ENCODE results near the gene PAFAH2. TPM values are rescaled to one million over a fixed set of nuclear protein-coding genes. Genes with fewer than 3 reads are reported as not detected.

The PAFAH2 gene
- total RNA-seq, 1 experiment from 2014 or later: 8.5 TPM

- POLR2A ChIA-PET: interaction anchor here (0.6 kb wide), 1 partner anchor 386 kb away, joined by 3 read pairs; no protein-coding TSS in a partner anchor
- no peaks in the 10 kb centered on the region for H3K36me3 ChIP-seq (ENCODE audit: control insufficient read depth, insufficient read depth, low read length)
- intact Hi-C loops (cut with micrococcal nuclease; ENCODE audit: unreplicated experiment): no loop called here
- no peak overlapping the region for H3K27ac ChIP-seq (ENCODE audit: low read length)
- no peak for TF ChIP-seq POLR2AphosphoS5 (IDR thresholded peaks at IDR 0.05; ENCODE audit: low read depth, low read length)
- no peak for TF ChIP-seq SIN3A (IDR thresholded peaks at IDR 0.05; ENCODE audit: borderline replicate concordance, insufficient read depth, low read depth, low read length)
- no peak for TF ChIP-seq TCF7L2 (IDR thresholded peaks at IDR 0.05; ENCODE audit: low read depth, low read length)
- no peak for TF ChIP-seq CTCF (IDR thresholded peaks at IDR 0.05)
- no peak for TF ChIP-seq REST (IDR thresholded peaks at IDR 0.05; ENCODE audit: insufficient read depth in 1 of 2, low read depth in 2 of 2, low read length in 1 of 2)
- DNase-seq (ENCODE audit: low read depth, low spot score) (no peak), ATAC-seq (peak; percentile 24; the same call in 1 of the 2 replicates)
- no TSS peak for BruUV-seq (replicated peaks)
- CTCF ChIA-PET: interaction anchor here (0.6 to 0.7 kb wide), 2 partner anchors 117 to 154 kb away, joined by 5 read pairs; no protein-coding TSS in a partner anchor
- peaks cover 5% of the 10 kb centered on the region; the same call in 1 of the 2 replicates for H3K4me1 ChIP-seq (ENCODE audit: control insufficient read depth, insufficient read depth, low read length)
- no peaks in the 10 kb centered on the region for H3K9me3 ChIP-seq (ENCODE audit: control insufficient read depth, insufficient read depth, low read depth, low read length)
- no peak overlapping the region for H3K4me3 ChIP-seq (ENCODE audit: low read depth in 2 of 2, low read length in 2 of 2)
- H3K27me3 ChIP-seq (ENCODE audit: control insufficient read depth, insufficient read depth, low read length): no peaks in the 10 kb centered on the region
- in situ Hi-C loops (cut with HindIII; ENCODE audit: low pct_unique_long_range_greater_than_20kb, low sequenced_read_pairs): no loop called here
These were observed 31.4 kb upstream of the PAFAH2 start for GRCh38 chr1:26029054-26029863.

DNA sequence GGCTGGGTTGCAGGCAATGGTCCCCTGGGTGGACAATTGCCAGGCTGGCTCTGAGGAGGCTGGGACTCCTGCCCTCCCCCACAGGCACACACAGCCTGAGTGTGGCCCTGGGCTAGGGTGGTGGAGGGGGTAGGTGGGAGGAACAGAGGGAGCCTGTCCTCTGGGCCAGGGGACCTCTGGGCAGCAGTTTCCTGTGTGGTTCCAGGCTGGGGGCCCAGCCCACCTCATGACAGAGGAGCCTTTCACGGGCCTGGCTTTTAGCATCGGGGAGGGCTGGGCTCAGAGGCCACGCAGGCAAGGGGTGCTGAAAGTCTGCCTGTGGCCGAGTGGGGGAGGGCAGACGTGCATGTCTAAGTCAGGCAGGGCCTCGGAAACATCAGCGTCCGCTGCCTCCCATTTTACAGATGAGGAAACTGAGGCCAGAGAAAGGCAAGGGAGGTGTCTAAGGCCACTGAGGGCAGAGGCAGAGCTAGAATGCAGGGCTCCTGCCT is 30.7 kb upstream of the PAFAH2 start:
- Histone ChIP-seq H3K27me3 (ENCODE audit: control insufficient read depth, insufficient read depth, low read length) (no peaks in the 10 kb centered on the region), H3K4me3 (ENCODE audit: low read depth in 2 of 2, low read length in 2 of 2) (no peak overlapping the region), H3K4me1 (ENCODE audit: control insufficient read depth, insufficient read depth, low read length) (peaks cover 5% of the 10 kb centered on the region; the same call in 1 of the 2 replicates), H3K36me3 (ENCODE audit: control insufficient read depth, insufficient read depth, low read length) (no peaks in the 10 kb centered on the region), H3K9me3 (ENCODE audit: control insufficient read depth, insufficient read depth, low read depth, low read length) (no peaks in the 10 kb centered on the region), H3K27ac (ENCODE audit: low read length) (no peak overlapping the region)
- intact Hi-C loops (cut with micrococcal nuclease; ENCODE audit: unreplicated experiment) (no loop called here), in situ Hi-C loops (cut with HindIII; ENCODE audit: low pct_unique_long_range_greater_than_20kb, low sequenced_read_pairs) (no loop called here)
- no TSS peak for BruUV-seq (replicated peaks)
- POLR2A ChIA-PET: no interaction called here
- DNase-seq (ENCODE audit: low read depth, low spot score) (no peak), ATAC-seq (peak; percentile 38; the same call in 1 of the 2 replicates)
- CTCF ChIA-PET: no interaction called here
- TF ChIP-seq TCF7L2 (IDR thresholded peaks at IDR 0.05; ENCODE audit: low read depth, low read length) (no peak), POLR2AphosphoS5 (IDR thresholded peaks at IDR 0.05; ENCODE audit: low read depth, low read length) (no peak), REST (IDR thresholded peaks at IDR 0.05; ENCODE audit: insufficient read depth in 1 of 2, low read depth in 2 of 2, low read length in 1 of 2) (no peak), CTCF (IDR thresholded peaks at IDR 0.05) (no peak), SIN3A (IDR thresholded peaks at IDR 0.05; ENCODE audit: borderline replicate concordance, insufficient read depth, low read depth, low read length) (no peak)

Measured in Panc1 (cell line).